Measurements from ENCODE around the gene LEP. TPM values are rescaled to one million over a fixed set of nuclear protein-coding genes. Genes with fewer than 3 reads are reported as not detected.

LEP gene
- total and polyA plus RNA-seq, 7 donors = 0.08 to 0.78 (median 0.30) TPM

GRCh38 chr7:128205068-128205467 is 36.0 kb upstream of the LEP start:
- intact Hi-C loops (cut with DNase I) = loop anchor here in 1 of 2 donors (5.0 kb wide), 1 partner anchor 648 kb away; no protein-coding TSS in a partner anchor
- ATAC-seq = no peak
- WGBS, 3 donors = 97 to 98% (median 97%) methylated on average over 4 of the region's 4 CpGs
- Histone ChIP-seq H3K4me1 (peaks cover 6% of the 10 kb centered on the region), H3K36me3 (ENCODE audit: insufficient read depth in 1 of 2, low read depth in 1 of 2) (no peaks in the 10 kb centered on the region), H3K9me3 (no peaks in the 10 kb centered on the region), H3K27ac (no peak overlapping the region), H3K27me3 (ENCODE audit: insufficient read depth in 3 of 3, low read length in 2 of 3) (peaks cover 0 to 61% (median 16%) of the 10 kb centered on the region in 3 donors), H3K4me3 (no peak overlapping the region)
- no peak for DNase-seq
- no peak for TF ChIP-seq CTCF (IDR thresholded peaks at IDR 0.05)

- intact Hi-C loops (cut with DNase I) = loop anchor here in 1 of 2 donors (5.0 kb wide), 1 partner anchor 649 kb away; no protein-coding TSS in a partner anchor
- ATAC-seq = no peak
Measured at GRCh38 chr7:128206017-128206746, 34.9 kb upstream of the LEP start.

GRCh38 chr7:128206747-128207500 is 34.2 kb upstream of the LEP start:
- H3K4me3 ChIP-seq = no peak overlapping the region
- DNase-seq (no peak), ATAC-seq (no peak)
- no peak overlapping the region for H3K27ac ChIP-seq
- peaks cover 0 to 51% (median 7%) of the 10 kb centered on the region in 3 donors for H3K27me3 ChIP-seq (ENCODE audit: insufficient read depth in 3 of 3, low read length in 2 of 3)
- no peaks in the 10 kb centered on the region for H3K36me3 ChIP-seq (ENCODE audit: insufficient read depth in 1 of 2, low read depth in 1 of 2)
- 69 to 76% (median 69%) methylated on average over 9 of the region's 9 CpGs for WGBS, 3 donors
- intact Hi-C loops (cut with DNase I) = loop anchor here in 1 of 2 donors (5.0 kb wide), 1 partner anchor 650 kb away; no protein-coding TSS in a partner anchor
- no peaks in the 10 kb centered on the region for H3K9me3 ChIP-seq
- TF ChIP-seq CTCF (IDR thresholded peaks at IDR 0.05) = no peak
- H3K4me1 ChIP-seq = no peaks in the 10 kb centered on the region

More at GRCh38 chr7:128206017-128206746, 34.9 kb upstream of the LEP start:
- peaks cover 0 to 53% (median 13%) of the 10 kb centered on the region in 3 donors for H3K27me3 ChIP-seq (ENCODE audit: insufficient read depth in 3 of 3, low read length in 2 of 3)
- no peak overlapping the region for H3K27ac ChIP-seq
- no peak for DNase-seq
- H3K9me3 ChIP-seq = no peaks in the 10 kb centered on the region
- H3K36me3 ChIP-seq (ENCODE audit: insufficient read depth in 1 of 2, low read depth in 1 of 2) = no peaks in the 10 kb centered on the region
- peaks cover 5% of the 10 kb centered on the region for H3K4me1 ChIP-seq
- no peak for TF ChIP-seq CTCF (IDR thresholded peaks at IDR 0.05)
- WGBS, 3 donors = 81 to 85% (median 82%) methylated on average over 16 of the region's 16 CpGs
- no peak overlapping the region for H3K4me3 ChIP-seq

GRCh38 chr7:128207609-128208008 is 33.5 kb upstream of the LEP start:
- no peaks in the 10 kb centered on the region for H3K9me3 ChIP-seq
- peaks cover 0 to 44% (median 2%) of the 10 kb centered on the region in 3 donors for H3K27me3 ChIP-seq (ENCODE audit: insufficient read depth in 3 of 3, low read length in 2 of 3)
- intact Hi-C loops (cut with DNase I) = loop anchor here in 1 of 2 donors (5.0 kb wide), 1 partner anchor 650 kb away; no protein-coding TSS in a partner anchor

More at GRCh38 chr7:128207609-128208008, 33.5 kb upstream of the LEP start:
- H3K4me3 ChIP-seq = no peak overlapping the region
- TF ChIP-seq CTCF (IDR thresholded peaks at IDR 0.05) = no peak
- no peaks in the 10 kb centered on the region for H3K4me1 ChIP-seq
- no peaks in the 10 kb centered on the region for H3K36me3 ChIP-seq (ENCODE audit: insufficient read depth in 1 of 2, low read depth in 1 of 2)
- H3K27ac ChIP-seq = no peak overlapping the region
- DNase-seq (no peak), ATAC-seq (no peak)
- 62 to 71% (median 70%) methylated on average over 3 to 4 of the region's 4 CpGs for WGBS, 3 donors
